HEK293 (cell line): Measurements from ENCODE around the gene FRMD4B.
A peak's percentile ranks its signal among the peaks of the same experiment; 100 is the strongest.

ENCODE experiments used
- CTCF ChIA-PET: fragments of 350-600 bp; formaldehyde crosslinking; extraction: SDS; loops from one replicate; lab custom pipeline; 2021; ENCODE audit warnings: antibody characterized with exemption; lab: Yijun Ruan, JAX
- POLR2A ChIA-PET: fragments of 300-600 bp; formaldehyde crosslinking; extraction: SDS; loops from one replicate; lab custom pipeline; 2020; ENCODE audit warnings: antibody characterized with exemption, inconsistent platforms; lab: Yijun Ruan, JAX
- H3K27ac ChIP-seq: fragments of 200-500 bp; sonication (Bioruptor generic); 2 replicates; pipeline ENCODE4 v1.5.1; 2014; ENCODE audit warnings: low read depth, low read length, control low read depth, inconsistent platforms; ENCODE audit errors: extremely low read depth
- H3K36me3 ChIP-seq, 2 experiments: fragments of 200-500 bp in 1 of 2; sonication (Bioruptor generic) in 1 of 2; 1 replicate in 1 of 2; 2 replicates in 1 of 2; pipeline ENCODE4 v1.5.1; 2014 to 2017; ENCODE audit warnings: inconsistent platforms in 2 of 2, low read length in 2 of 2; ENCODE audit not compliant: control insufficient read depth in 2 of 2, insufficient read depth in 1 of 2
- H3K4me1 ChIP-seq: fragments of 200-500 bp; sonication (Bioruptor generic); 2 replicates; pipeline ENCODE4 v1.5.1; 2014; ENCODE audit warnings: mild to moderate bottlenecking, low read length, inconsistent platforms; ENCODE audit not compliant: control insufficient read depth, insufficient read depth
- H3K4me3 ChIP-seq: 2 replicates; pipeline ENCODE4 v1.5.1; 2011; ENCODE audit warnings: low read depth, mild to moderate bottlenecking, control low read depth, low read length, moderate library complexity
- H3K9me3 ChIP-seq: fragments of 200-500 bp; sonication (Bioruptor generic); 2 replicates; pipeline ENCODE4 v1.5.1; 2014; ENCODE audit warnings: low read depth, low read length, inconsistent platforms; ENCODE audit not compliant: control insufficient read depth, insufficient read depth
- BCL6B ChIP-seq: fragments of 450-650 bp; formaldehyde crosslinking; IDR thresholded peaks from 2 replicates; pipeline ENCODE4 v1.5.1; 2017; ENCODE audit warnings: missing biosample characterization, missing genetic modification characterization
- CTCF ChIP-seq: fragments of 450-650 bp; formaldehyde crosslinking; IDR thresholded peaks from 2 replicates; pipeline ENCODE4 v1.5.1; 2016; ENCODE audit warnings: missing biosample characterization, missing genetic modification characterization
- PRDM4 ChIP-seq: fragments of 450-650 bp; formaldehyde crosslinking; IDR thresholded peaks from 2 replicates; pipeline ENCODE4 v1.5.1; 2017; ENCODE audit warnings: missing biosample characterization, missing genetic modification characterization
- REPIN1 ChIP-seq: fragments of 450-650 bp; formaldehyde crosslinking; IDR thresholded peaks from 2 replicates; pipeline ENCODE4 v1.5.1; 2017; ENCODE audit warnings: missing biosample characterization, missing genetic modification characterization, low read depth
- SCRT1 ChIP-seq: fragments of 450-650 bp; formaldehyde crosslinking; IDR thresholded peaks from 2 replicates; pipeline ENCODE4 v1.5.1; 2016; ENCODE audit warnings: missing biosample characterization, missing genetic modification characterization, borderline replicate concordance
- SCRT2 ChIP-seq: fragments of 450-650 bp; formaldehyde crosslinking; IDR thresholded peaks from 2 replicates; pipeline ENCODE4 v1.5.1; 2016; ENCODE audit warnings: missing biosample characterization, missing genetic modification characterization
- TRIM28 ChIP-seq: IDR thresholded peaks from 2 replicates; pipeline ENCODE4 v1.6.1; 2011; ENCODE audit warnings: low read length, control low read depth, borderline replicate concordance
- ZBTB1 ChIP-seq: fragments of 450-650 bp; formaldehyde crosslinking; IDR thresholded peaks from 2 replicates; pipeline ENCODE4 v1.5.1; 2016; ENCODE audit warnings: missing biosample characterization, missing genetic modification characterization
- ZEB2 ChIP-seq: fragments of 450-650 bp; formaldehyde crosslinking; IDR thresholded peaks from 2 replicates; pipeline ENCODE4 v1.5.1; 2016; ENCODE audit warnings: missing biosample characterization, missing genetic modification characterization
- ZNF174 ChIP-seq: fragments of 450-650 bp; formaldehyde crosslinking; IDR thresholded peaks from 2 replicates; pipeline ENCODE4 v1.5.0; 2017; ENCODE audit warnings: missing biosample characterization, mild to moderate bottlenecking, missing genetic modification characterization
- ZNF280D ChIP-seq: fragments of 450-650 bp; formaldehyde crosslinking; IDR thresholded peaks from 2 replicates; pipeline ENCODE4 v1.5.1; 2016; ENCODE audit warnings: missing biosample characterization, missing genetic modification characterization
- ZNF292 ChIP-seq: fragments of 450-650 bp; formaldehyde crosslinking; IDR thresholded peaks from 2 replicates; pipeline ENCODE4 v1.5.1; 2016; ENCODE audit warnings: low read depth, missing biosample characterization, missing genetic modification characterization, borderline replicate concordance
- ZNF324 ChIP-seq: fragments of 450-650 bp; formaldehyde crosslinking; IDR thresholded peaks from 2 replicates; pipeline ENCODE4 v1.5.1; 2016; ENCODE audit warnings: missing biosample characterization, missing genetic modification characterization
- ZNF354C ChIP-seq: fragments of 450-650 bp; formaldehyde crosslinking; IDR thresholded peaks from 2 replicates; pipeline ENCODE4 v1.5.1; 2016; ENCODE audit warnings: missing biosample characterization, missing genetic modification characterization, low read depth, borderline replicate concordance
- ZNF510 ChIP-seq: fragments of 450-650 bp; formaldehyde crosslinking; IDR thresholded peaks from 2 replicates; pipeline ENCODE4 v1.5.1; 2018; ENCODE audit warnings: mild to moderate bottlenecking, missing genetic modification characterization, missing biosample characterization; ENCODE audit not compliant: insufficient replicate concordance
- ZNF654 ChIP-seq: fragments of 450-650 bp; formaldehyde crosslinking; IDR thresholded peaks from 2 replicates; pipeline ENCODE4 v1.5.1; 2016; ENCODE audit warnings: low read depth, missing biosample characterization, missing genetic modification characterization
- ZNF664 ChIP-seq: fragments of 450-650 bp; formaldehyde crosslinking; IDR thresholded peaks from 2 replicates; pipeline ENCODE4 v1.5.1; 2016; ENCODE audit warnings: missing biosample characterization, missing genetic modification characterization
- ZNF670 ChIP-seq: fragments of 450-650 bp; formaldehyde crosslinking; IDR thresholded peaks from 2 replicates; pipeline ENCODE4 v1.5.1; 2016; ENCODE audit warnings: missing biosample characterization, missing genetic modification characterization, low read depth

The FRMD4B gene

GRCh38 chr3:69121513-69121912 lies 264.4 kb downstream of the FRMD4B start:
- no peaks in the 10 kb centered on the region for H3K9me3 ChIP-seq
- ChIA-PET POLR2A (no interaction called here), CTCF (interaction anchor here (0.6 to 4.1 kb wide), 24 partner anchors 9 to 547 kb away, joined by 3 to 42 read pairs (median 4); partner anchors contain the start of gene ARL6IP5)
- TF ChIP-seq ZNF280D (tag by site-specific recombination) (no peak), REPIN1 (tag by site-specific recombination) (no peak), BCL6B (tag by site-specific recombination) (no peak), PRDM4 (no peak), ZNF324 (no peak), ZNF670 (tag by site-specific recombination) (no peak), ZBTB1 (tag by site-specific recombination) (no peak), ZNF292 (no peak)
- no peaks in the 10 kb centered on the region for H3K36me3 ChIP-seq
- no peak overlapping the region for H3K27ac ChIP-seq
- no peak overlapping the region for H3K4me3 ChIP-seq
- H3K4me1 ChIP-seq: no peaks in the 10 kb centered on the region

GRCh38 chr3:69120879-69121464 lies 264.9 kb downstream of the FRMD4B start:
- Histone ChIP-seq H3K4me1 (no peaks in the 10 kb centered on the region), H3K4me3 (no peak overlapping the region), H3K27ac (no peak overlapping the region), H3K36me3 (no peaks in the 10 kb centered on the region), H3K9me3 (no peaks in the 10 kb centered on the region)
- ChIA-PET CTCF (interaction anchor here (0.6 to 4.1 kb wide), 30 partner anchors 10 to 547 kb away, joined by 3 to 42 read pairs (median 4); partner anchors contain the start of gene ARL6IP5), POLR2A (no interaction called here)
- TF ChIP-seq PRDM4 (0 out of 2 replicates have a peak, but pooled peaks have one; percentile 13), ZNF354C (tag by site-specific recombination) (no peak), ZNF654 (peak; percentile 71), SCRT2 (peak; percentile 61), CTCF (tag by site-specific recombination) (peak; percentile 58; the same call in 1 of the 2 replicates), SCRT1 (tag by site-specific recombination) (peak; percentile 37; the same call in 1 of the 2 replicates), ZNF510 (tag by site-specific recombination) (no peak), ZNF664 (tag by site-specific recombination) (no peak), ZNF174 (tag by site-specific recombination) (no peak), ZEB2 (tag by site-specific recombination) (peak; percentile 29; the same call in 1 of the 2 replicates), TRIM28 (peak; percentile 15; the same call in 1 of the 2 replicates)
